Measurements from ENCODE around the gene ZNF837. TPM values are rescaled to one million over a fixed set of nuclear protein-coding genes. Genes with fewer than 3 reads are reported as not detected.
A peak's percentile ranks its signal among the peaks of the same experiment; 100 is the strongest.
"Not testable (repeated sequence)": the region's sequence is repeated elsewhere in the genome, so short reads cannot be mapped to it uniquely, and the experiment has no call there.

Gene ZNF837
- total RNA-seq, 1 experiment from 2014 or later: 3.4 TPM

GRCh38 chr19:58351558-58351878 is 29.3 kb downstream of the ZNF837 start:
- DNase-seq (ENCODE audit: low read depth): no peak

GRCh38 chr19:58350871-58351557 is 29.8 kb downstream of the ZNF837 start:
- DNase-seq (ENCODE audit: low read depth): no peak

GRCh38 chr19:58350001-58350861 is 30.6 kb downstream of the ZNF837 start:
- DNase-seq (ENCODE audit: low read depth): no peak

GRCh38 chr19:58349590-58349989 is 31.2 kb downstream of the ZNF837 start:
- DNase-seq (ENCODE audit: low read depth): no peak

GRCh38 chr19:58348080-58348479 is 32.8 kb downstream of the ZNF837 start:
- not testable (repeated sequence) for DNase-seq (ENCODE audit: low read depth)

- peak; percentile 71 for DNase-seq (ENCODE audit: low read depth)
These were observed 33.6 kb downstream of the ZNF837 start for GRCh38 chr19:58346961-58347929.

GRCh38 chr19:58345558-58345957 is 35.3 kb downstream of the ZNF837 start:
- DNase-seq (ENCODE audit: low read depth): no peak

GRCh38 chr19:58338825-58339558 is 41.8 kb downstream of the ZNF837 start:
- peak; percentile 33 for DNase-seq (ENCODE audit: low read depth)

GRCh38 chr19:58338336-58338735 is 42.5 kb downstream of the ZNF837 start:
- no peak for DNase-seq (ENCODE audit: low read depth)

- DNase-seq (ENCODE audit: low read depth): no peak
These were observed 44.0 kb downstream of the ZNF837 start for GRCh38 chr19:58336820-58337219.

GRCh38 chr19:58336216-58336615 is 44.6 kb downstream of the ZNF837 start:
- no peak for DNase-seq (ENCODE audit: low read depth)

- DNase-seq (ENCODE audit: low read depth): no peak
These were observed 45.2 kb downstream of the ZNF837 start for GRCh38 chr19:58335630-58336029.

- no peak for DNase-seq (ENCODE audit: low read depth)
These were observed 46.1 kb downstream of the ZNF837 start for GRCh38 chr19:58334691-58335249.

- DNase-seq (ENCODE audit: low read depth): no peak
These were observed 48.1 kb downstream of the ZNF837 start for GRCh38 chr19:58332697-58333096.

GRCh38 chr19:58330458-58330857 is 50.4 kb downstream of the ZNF837 start:
- peak; percentile 71 for DNase-seq (ENCODE audit: low read depth)

GRCh38 chr19:58328999-58329398 is 51.8 kb downstream of the ZNF837 start:
- DNase-seq (ENCODE audit: low read depth): no peak

GRCh38 chr19:58326914-58327726 is 53.7 kb downstream of the ZNF837 start, which contains the start of gene ZSCAN22:
Gene ZSCAN22 (plus strand): TSS chr19:58326994. CDS start chr19:58334803, 7,809 bp downstream.
- peak; percentile 98 for DNase-seq (ENCODE audit: low read depth)

GRCh38 chr19:58326501-58326913 is 54.3 kb downstream of the ZNF837 start:
- no peak for DNase-seq (ENCODE audit: low read depth)

- peak; percentile 28 for DNase-seq (ENCODE audit: low read depth)
These were observed 55.4 kb downstream of the ZNF837 start for GRCh38 chr19:58325311-58326022.

Measured in M059J (cell line).